ENCODE results near the gene JAK1. TPM values are rescaled to one million over a fixed set of nuclear protein-coding genes. Genes with fewer than 3 reads are reported as not detected.

JAK1 gene
- polyA plus RNA-seq, 4 donors, result 101 to 108 (median 103) TPM

DNA sequence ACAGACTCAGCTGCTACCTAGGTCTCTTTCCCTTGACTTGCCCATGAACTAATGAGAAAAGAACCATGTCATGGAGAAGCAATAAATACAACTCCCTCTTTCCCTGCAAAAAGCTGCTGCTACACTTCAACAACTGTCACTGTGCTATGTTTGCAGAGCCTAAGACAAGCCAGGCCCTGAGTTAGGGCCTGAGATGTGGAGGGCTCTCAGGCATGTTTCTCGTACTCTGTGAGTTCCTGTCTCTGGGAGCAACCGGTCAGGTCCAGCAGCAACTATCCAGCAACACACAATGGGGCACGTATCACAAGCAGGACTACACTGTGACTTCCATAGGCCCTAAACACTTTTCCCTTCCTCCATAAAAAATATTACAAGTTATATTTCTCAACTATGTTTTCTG lies 91.7 kb downstream of the JAK1 start:
- no peak for DNase-seq (ENCODE audit: low read depth in 4 of 4, low spot score in 2 of 4)

DNA sequence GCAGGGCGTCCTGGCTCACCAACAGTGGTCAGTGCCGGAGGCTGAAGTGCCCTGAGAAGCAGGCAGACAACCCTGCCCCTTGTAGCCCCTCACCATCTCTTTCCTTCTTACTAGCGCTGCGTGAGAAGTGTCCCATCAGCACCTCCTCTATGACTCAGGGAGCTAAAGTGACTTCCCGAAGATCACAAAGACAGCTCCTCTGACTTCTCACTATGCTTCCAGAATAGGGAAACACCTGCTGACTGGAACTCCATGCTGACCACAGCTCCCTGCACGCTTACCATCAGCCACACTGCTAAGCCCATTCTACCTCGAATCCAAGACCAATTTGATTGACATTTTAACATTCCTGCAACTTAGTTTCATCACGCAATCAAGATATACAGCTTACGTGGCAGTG lies 92.8 kb downstream of the JAK1 start:
- DNase-seq (ENCODE audit: low read depth in 4 of 4, low spot score in 2 of 4), result no peak

DNA sequence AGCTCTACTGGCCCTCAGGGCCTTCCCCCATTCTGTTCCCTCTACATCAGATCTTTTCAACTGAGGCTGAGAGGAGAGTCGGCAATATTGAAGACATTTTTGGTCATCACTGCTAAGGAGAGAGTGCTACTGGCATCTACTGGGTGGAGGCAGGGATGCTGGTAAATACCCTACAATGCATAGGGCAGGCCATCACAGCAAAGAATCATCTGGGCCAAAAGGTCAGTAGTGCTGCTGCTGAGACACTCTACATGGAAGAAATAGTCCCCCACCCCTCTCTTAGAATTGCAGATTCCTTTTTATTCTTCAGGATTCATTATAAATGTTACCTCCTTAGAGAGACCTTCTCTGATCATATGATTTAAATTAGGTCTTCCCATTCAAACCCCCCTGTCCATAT lies 94.3 kb downstream of the JAK1 start:
- DNase-seq (ENCODE audit: low read depth in 4 of 4, low spot score in 2 of 4), result no peak

DNA sequence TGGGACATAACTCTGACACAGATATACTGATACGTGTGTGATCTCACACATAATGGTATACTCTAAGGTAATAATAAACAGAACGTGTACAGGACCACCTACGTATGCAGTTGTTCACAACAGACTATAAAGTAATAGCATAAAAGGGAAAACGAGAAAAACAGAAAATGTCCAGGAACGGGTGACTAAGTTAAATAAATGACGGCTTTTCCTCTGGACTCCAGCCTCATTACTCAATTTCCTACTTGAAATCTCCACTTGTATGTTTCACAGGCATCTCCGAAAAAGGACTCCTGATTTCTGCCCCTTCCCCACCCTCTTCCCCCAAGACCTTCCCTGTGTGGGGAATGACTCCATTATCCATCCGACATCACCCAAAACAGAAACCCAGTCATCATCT lies 95.1 kb downstream of the JAK1 start:
- no peak for DNase-seq (ENCODE audit: low read depth in 4 of 4, low spot score in 2 of 4)

DNA sequence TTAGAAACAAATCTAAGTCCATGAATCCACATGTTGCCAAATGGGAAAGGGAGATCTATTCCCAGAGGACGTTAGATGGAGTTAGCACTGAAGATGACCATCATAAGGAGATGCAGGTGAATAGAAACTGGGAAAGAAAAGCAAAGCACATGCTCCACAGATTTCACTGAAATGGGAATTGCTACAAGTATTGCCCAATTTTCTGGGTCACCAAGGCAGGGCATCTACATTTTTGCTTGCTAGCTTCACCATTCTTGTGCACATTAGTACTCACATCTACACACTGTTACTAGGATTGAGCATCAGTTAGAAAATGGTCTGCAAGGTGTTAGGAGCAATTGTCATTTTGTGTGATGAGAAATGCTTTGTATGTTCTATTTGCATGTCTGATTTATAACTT lies 99.1 kb downstream of the JAK1 start:
- no peak for DNase-seq (ENCODE audit: low read depth in 4 of 4, low spot score in 2 of 4)

DNA sequence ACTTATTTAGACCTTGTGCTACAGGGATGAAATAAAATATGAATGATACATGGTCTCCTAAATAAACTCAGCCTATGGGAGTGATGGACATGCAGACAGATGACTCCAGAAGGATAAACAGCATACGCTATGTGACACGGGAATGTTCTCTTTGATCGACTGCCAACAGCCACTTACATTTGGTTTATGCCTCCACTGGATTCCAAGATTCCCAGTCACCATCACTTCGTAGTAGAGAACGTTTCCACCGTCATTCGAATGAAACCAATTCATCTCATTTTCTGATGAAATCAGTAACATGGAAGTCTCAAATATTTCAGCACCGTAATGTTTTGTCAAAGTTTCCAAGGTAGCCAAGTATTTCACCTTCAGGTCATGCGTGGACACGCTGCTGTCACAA lies 99.7 kb downstream of the JAK1 start:
- no peak for DNase-seq (ENCODE audit: low read depth in 4 of 4, low spot score in 2 of 4)

DNA sequence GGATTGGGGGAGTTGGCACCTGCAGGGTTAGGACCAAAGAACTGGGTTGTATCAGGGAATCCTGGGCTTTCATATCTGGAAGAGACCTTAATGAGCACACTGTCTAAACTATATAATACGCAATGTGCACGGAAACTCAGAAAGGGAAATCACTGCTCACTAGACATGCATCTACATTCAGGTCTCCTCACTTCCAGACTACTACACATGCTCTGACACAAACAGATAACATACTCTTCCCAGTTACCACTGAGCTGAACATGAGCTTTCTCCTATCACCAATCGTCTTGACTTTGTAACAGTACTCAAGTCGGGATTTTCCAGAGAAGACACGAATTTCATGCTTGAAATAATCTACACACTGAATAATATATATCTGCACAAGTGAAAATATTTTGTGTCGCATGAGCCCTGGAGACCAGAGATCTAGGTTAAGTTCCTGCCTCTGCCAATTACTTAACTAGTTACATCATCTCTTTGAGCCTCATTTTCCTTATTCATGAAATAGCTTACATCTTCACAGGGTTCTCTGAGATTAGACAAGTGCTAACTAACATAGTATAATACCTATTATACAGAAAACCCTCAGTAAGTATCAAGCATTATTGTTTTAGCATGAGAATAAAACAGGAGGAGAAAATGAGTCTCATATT lies 101.1 kb downstream of the JAK1 start:
- no peak for DNase-seq (ENCODE audit: low read depth in 4 of 4, low spot score in 2 of 4)

DNA sequence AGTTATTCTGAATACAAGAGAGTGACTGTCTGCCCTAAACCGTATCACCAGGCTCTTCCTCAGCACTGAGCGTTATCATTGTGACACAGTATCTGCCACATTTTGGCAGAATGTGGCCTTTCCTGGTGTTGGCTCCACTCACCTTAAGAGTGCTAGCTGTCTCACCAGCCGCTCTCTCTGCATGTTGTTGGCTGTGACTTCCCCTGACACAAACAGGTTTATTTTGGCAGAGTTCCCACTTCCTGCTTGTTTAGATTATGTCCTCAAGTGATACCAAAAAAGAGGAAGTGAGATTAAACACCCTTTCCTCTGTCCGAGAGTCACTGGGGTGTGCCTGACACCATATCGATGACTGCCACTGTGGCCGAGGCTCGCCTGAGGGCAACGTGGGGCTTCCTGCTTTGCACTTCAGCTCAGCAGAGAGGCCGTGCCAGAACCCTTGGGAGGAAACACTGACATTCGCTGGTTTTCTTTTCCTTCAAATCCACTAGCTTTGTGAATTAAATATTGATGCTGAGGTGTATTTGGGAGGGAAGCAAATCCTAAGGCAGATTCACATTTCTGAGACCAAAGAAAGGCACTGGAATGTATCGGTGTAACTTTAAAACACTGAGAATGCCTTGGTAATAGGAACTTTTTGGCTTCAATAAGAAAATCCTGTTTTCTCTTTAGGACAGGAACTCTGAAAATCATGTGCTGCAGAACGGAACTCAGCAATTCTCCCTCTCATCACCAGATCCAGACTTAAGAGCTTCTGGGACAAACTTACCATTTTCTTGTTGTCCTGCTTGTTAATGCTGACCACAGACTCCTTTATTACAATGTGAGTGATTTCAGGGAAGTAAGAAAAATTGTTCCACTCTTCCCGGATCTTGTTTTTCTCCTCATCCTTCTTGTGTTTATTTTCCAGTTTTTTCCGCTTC lies 102.1 kb downstream of the JAK1 start:
- peak in 1 of 4 donors; percentile 24 for DNase-seq (ENCODE audit: low read depth in 4 of 4, low spot score in 2 of 4)

DNA sequence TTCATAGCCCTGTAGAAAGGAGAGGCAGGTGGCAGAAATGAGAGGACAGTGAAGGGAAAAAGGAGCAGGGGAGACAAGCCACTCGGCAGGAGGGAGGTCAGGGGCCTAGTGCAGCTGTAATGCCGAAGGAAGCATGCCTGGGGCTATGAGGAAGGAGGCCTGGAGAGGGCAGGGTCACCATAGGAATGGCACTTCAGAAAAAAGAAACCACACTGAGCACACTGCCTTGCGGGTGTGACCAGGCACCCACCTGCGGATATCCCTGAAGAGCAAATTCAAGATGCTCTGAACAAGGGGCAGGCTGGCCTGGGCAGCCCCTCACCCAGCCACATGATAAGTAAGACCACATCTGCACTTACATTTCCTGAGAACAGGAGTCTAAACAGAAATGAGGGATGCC lies 104.7 kb downstream of the JAK1 start:
- DNase-seq (ENCODE audit: low read depth in 4 of 4, low spot score in 2 of 4), result peak in 1 of 4 donors; percentile 9

DNA sequence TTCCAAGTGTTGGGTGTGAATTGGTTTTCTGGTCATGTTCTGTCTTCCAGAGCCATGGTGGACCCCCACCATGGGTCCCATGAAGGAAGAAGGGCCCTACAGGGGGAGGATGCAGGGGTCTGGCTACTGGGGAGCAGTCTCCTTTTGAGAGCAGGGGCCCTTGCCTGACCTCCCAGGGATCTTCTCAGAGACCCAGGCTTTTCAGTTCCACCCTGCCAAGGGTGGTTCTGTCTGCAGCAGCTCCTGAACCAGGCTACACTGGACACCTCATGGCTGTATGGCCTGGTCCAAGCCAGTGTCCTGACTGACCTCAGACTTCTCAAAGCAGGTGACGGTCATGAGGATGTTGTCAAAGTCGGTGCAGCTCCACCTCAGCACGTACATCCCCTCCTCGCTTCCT lies 109.0 kb downstream of the JAK1 start:
- DNase-seq (ENCODE audit: low read depth in 4 of 4, low spot score in 2 of 4), result no peak

DNA sequence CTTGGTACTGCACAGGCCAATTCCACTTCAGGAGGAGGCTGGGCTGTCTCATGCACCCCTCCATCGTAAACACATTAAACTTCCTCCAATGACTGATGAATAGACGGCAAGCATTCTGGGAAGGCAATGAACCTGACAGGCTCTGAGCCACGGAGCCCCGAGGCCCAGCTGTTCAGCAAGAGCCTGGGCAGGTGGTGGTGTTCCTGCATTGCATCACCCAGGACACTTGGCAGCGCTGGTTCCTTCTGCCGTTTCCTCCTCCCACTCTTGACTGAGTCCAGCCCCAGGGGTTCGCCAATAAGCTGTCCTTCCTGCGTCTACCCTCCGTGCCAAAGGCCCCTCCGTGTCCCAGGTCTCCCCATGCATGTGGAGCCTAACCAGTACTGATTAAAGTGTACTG lies 109.8 kb downstream of the JAK1 start:
- no peak for DNase-seq (ENCODE audit: low read depth in 4 of 4, low spot score in 2 of 4)

DNA sequence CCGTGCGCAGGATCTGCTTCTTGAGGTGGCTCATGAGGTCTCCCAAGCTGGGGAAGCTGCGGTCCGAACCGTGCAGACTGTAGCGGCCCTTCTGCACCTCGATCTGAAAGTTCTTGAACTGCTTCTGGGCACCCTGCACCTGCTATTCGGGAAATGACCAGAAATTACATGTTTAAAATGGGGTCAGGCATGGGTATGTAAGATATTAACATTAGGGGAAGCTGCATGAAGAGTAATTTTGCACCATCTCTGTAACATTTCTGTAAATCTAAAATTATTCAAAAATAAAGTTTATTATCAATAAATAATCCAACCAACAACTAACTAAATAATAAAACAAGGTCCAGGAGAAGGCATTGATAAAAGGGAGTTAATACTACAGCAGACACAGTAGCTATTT lies 110.8 kb downstream of the JAK1 start:
- no peak for DNase-seq (ENCODE audit: low read depth in 4 of 4, low spot score in 2 of 4)

DNA sequence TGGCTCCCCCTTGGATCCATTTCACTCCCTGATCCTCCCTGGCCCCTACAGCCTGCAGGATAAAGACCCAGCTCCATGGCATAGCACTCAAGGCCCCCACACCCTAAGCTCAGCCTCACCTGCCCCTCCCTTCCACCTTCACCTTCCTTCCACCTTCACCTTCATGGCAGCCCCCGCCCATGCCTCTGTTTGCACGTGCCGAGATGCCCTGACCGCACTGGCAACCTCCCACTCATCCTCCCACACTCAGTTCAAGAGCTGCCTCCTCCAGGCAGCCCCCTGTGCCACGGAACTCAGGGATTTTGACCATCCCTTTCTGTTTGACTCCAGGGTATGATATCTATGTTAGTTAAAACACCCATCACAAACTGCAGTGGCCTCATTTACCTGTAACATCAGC lies 111.7 kb downstream of the JAK1 start:
- no peak for DNase-seq (ENCODE audit: low read depth in 4 of 4, low spot score in 2 of 4)

DNA sequence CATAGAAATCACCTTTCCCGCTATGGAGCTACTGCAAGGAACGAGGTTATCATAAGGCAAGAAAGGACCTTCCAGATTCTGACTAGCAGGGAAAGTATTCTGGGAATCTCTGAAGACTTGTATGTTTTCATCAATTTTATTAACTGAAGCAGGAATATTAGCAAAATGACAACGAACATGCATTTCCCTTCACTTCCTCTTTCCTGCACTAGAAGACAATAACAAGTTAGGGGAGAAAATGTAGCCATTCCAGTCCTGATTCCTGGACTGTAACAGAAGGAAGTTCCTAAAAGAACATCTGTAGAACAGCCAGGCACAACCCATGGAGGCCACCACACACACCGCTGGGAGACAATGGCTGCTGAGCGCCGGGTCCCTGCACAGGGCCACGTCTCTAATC lies 114.7 kb downstream of the JAK1 start:
- no peak for DNase-seq (ENCODE audit: low read depth in 4 of 4, low spot score in 2 of 4)

DNA sequence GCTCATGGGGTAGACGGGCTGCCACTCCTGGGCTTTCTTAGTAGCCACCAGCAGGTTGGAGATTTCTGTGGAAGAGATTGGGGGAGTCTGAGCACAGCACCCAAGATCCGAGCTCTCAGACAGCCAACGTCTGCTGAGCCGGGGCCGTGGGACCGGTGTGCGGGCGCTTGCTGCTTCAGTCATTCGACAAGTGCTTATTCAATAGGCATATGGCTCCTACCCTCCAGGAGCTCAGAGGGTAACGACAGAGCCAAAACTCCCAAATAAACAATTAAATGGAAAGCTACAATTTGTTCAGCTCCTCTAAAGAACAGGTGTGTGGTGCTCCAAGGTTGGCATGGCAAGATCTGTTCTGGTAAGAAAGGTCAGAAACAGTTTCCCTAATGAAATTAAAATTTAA lies 115.5 kb downstream of the JAK1 start:
- no peak for DNase-seq (ENCODE audit: low read depth in 4 of 4, low spot score in 2 of 4)

DNA sequence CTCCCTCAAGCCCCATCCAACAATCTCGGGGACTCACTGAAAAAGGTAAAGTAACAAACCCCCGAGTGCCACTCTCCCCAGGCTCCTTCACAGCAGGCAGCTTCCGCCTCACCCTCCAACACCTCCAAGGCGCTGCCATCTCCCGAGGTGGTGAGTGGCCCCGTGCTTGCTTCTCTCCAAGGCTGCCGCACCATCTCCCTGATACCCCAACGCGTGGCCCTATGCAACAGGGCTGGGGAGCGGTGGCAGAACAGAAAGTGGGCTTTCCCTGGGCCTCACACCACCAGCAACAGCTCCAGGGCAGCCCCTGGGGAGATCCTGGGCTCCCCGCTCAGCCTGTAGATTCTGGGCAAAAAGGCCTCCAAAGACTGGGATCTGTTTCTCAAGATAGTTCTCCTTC lies 116.4 kb downstream of the JAK1 start:
- DNase-seq (ENCODE audit: low read depth in 4 of 4, low spot score in 2 of 4), result no peak

DNA sequence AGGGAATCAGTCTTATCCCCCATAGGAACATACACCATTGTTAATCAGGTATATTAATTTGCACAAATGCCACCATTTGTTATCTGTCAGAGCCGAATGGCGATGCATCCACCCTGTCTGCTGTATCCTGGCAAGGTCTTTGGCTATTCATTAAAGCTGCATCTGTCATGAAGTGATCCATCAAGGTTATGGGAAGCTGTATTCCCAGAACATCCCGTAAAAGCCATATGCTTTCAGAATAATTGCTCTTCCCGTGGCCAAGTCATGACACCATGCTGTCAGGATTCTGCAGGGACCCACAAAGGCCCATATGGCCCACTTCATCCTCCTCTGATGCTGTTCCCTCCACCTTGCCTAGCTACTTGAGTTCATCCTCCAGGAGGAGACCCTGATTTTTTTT lies 117.5 kb downstream of the JAK1 start:
- DNase-seq (ENCODE audit: low read depth in 4 of 4, low spot score in 2 of 4), result no peak

DNA sequence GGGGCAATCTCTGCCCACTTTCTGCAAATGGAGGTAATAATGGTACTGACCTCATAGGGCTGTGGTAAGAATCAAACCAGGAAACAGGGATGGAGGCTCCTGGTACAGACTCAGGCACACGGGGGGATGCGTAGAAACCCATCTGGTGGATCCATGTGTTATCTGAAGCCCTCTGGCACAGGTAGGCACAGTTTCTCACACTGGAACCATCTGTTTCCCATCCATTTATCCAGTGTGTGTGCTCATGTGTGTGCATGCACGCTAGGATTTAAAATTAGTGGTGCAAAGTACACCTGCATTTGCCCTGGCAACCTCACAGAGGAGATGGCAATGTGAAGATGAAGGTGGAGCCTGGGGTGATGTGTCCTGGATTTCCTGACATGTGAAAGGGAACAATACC lies 118.2 kb downstream of the JAK1 start:
- no peak for DNase-seq (ENCODE audit: low read depth in 4 of 4, low spot score in 2 of 4)

DNA sequence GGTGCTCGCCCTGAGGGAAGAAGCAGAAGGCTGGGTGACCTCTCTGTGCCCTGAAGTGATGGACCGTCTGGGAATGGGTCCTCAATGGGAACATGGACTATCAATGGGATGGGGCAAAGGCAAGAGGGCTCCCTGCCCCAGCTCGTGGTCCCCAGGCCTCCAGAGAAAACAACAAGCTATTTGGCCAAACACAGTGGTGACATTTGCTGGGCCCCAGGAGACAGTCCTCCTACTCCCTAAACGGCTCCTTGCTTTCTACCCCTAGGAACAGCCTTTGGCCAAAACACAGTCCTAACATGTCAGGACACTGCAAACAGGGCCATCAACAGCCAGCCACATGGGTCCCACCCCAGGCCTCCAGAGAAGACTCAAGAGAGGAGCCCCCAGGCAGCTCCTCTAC lies 118.7 kb downstream of the JAK1 start:
- no peak for DNase-seq (ENCODE audit: low read depth in 4 of 4, low spot score in 2 of 4)

DNA sequence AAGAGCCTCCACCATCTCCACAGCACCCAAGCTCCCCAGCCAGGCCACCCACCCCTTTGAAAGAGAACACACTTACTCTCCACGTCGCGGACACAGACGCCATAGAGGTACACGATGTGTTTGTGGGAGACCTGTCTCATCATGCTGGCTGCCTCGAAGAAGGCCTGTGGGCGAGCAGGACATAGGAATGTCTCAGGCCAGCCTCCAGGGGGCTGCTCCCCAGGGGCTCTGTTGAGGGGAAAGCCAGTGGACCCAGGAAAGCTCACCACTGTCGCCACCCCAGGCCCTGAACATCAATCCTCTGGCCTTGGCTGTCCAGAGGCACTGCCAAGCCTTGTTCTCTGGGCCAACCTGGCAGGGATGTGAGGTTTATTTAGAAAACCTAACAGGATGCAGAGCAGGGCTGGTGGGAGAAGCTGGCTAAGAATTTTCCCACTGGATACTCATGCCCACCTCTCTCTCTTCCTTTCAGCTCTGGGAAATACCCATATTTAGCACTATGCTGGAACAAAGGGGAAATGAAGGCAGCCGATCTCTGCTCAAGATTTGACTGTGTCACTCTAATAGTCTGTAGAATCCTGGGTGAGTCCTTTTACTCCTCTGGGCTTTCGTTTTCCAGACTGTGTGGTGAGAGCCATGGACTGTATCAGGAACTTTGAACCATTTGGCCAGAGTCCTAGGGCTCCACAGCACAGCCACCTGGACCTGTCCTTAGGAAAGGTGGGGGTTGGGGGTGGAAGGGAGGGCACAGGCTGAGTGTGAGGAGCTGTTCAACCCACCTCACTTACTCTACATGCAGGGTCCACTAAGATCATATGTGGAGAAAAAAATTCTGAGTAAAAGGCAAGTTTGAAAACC lies 119.5 kb downstream of the JAK1 start:
- DNase-seq (ENCODE audit: low read depth in 4 of 4, low spot score in 2 of 4), result no peak

DNA sequence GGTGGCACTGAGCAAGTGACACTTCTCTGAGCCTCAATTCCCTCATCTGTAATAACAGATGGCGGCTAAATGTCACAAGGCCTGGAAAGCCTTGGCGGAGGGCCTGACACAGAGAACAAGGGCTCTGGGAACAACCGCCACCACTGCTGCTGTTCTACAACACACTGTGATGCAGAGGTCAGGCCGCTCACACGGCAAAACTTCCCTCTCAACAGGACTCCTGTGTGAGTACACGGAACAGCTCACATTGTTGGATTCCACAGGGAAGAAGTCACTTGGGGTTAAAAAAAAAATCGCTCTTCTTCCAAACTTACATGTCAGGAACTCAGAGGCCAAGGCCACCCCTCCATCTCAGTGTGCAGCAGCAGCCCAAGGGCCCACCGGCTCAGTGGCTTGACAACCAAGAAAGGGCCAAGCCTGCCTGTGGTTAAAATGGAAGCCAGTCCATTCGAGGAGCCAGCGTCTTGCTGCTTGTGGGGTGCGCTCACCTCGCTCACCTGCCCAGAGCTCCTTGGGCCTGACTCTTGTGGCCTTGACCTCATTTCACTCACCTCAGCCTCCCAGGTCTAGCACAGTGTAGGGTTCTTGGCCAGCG lies 120.4 kb downstream of the JAK1 start:
- no peak for DNase-seq (ENCODE audit: low read depth in 4 of 4, low spot score in 2 of 4)

Measured in left renal cortex interstitium (tissue), 4 donors.